MM.1S (cell line): ENCODE measurements around the gene EML3.
"Not testable (repeated sequence)": the region's sequence is repeated elsewhere in the genome, so short reads cannot be mapped to it uniquely, and the experiment has no call there.

Source experiments
- DNase-seq: peaks from one replicate; pipeline ENCODE4 v3.0.0-alpha.2; 2015
- H2AFZ ChIP-seq: fragments of 300-600 bp; sonication (generic); 2 replicates; pipeline ENCODE4 v1.6.0; 2016; ENCODE audit warnings: antibody characterized with exemption, low read length
- H3F3A ChIP-seq: fragments of 300-600 bp; sonication (generic); 2 replicates; pipeline ENCODE4 v1.6.1; 2016; ENCODE audit warnings: mild to moderate bottlenecking, antibody characterized with exemption, low read length, moderate library complexity, mixed read lengths; ENCODE audit not compliant: insufficient read depth
- H3K27ac ChIP-seq: fragments of 300-600 bp; sonication (generic); 2 replicates; pipeline ENCODE4 v1.5.1; 2016; ENCODE audit warnings: mild to moderate bottlenecking, low read length
- H3K27me3 ChIP-seq: fragments of 300-600 bp; sonication (generic); replicated peaks from 2 replicates; pipeline ENCODE4 v1.6.0; 2016; ENCODE audit warnings: low read length; ENCODE audit not compliant: insufficient read depth
- H3K36me3 ChIP-seq: fragments of 300-600 bp; sonication (generic); replicated peaks from 2 replicates; pipeline ENCODE4 v1.6.1; 2016; ENCODE audit warnings: mild to moderate bottlenecking, low read length, mixed read lengths; ENCODE audit not compliant: insufficient read depth
- H3K4me1 ChIP-seq: fragments of 300-600 bp; sonication (generic); 2 replicates; pipeline ENCODE4 v1.6.1; 2016; ENCODE audit warnings: low read length, mixed read lengths
- H3K4me2 ChIP-seq: fragments of 300-600 bp; sonication (generic); 2 replicates; pipeline ENCODE4 v1.6.0; 2016; ENCODE audit warnings: low read depth, low read length
- H3K4me3 ChIP-seq: fragments of 300-600 bp; sonication (generic); 2 replicates; pipeline ENCODE4 v1.5.1; 2016; ENCODE audit warnings: low read length, mixed read lengths
- H3K79me2 ChIP-seq: fragments of 300-600 bp; sonication (generic); 2 replicates; pipeline ENCODE4 v1.6.1; 2016; ENCODE audit warnings: mixed run types, low read length, mixed read lengths
- H3K9ac ChIP-seq: fragments of 300-600 bp; sonication (generic); 2 replicates; pipeline ENCODE4 v1.6.1; 2016; ENCODE audit warnings: low read length, mixed read lengths
- H3K9me2 ChIP-seq: fragments of 300-600 bp; sonication (generic); replicated peaks from 2 replicates; pipeline ENCODE4 v1.6.1; 2016; ENCODE audit warnings: mild to moderate bottlenecking, low read length, mixed read lengths; ENCODE audit not compliant: insufficient read depth
- H3K9me3 ChIP-seq: fragments of 300-600 bp; sonication (generic); replicated peaks from 2 replicates; pipeline ENCODE4 v1.6.1; 2016; ENCODE audit warnings: mild to moderate bottlenecking, low read length, mixed read lengths; ENCODE audit not compliant: insufficient read depth
- H4K20me1 ChIP-seq: fragments of 300-600 bp; sonication (generic); 2 replicates; pipeline ENCODE4 v1.6.1; 2016; ENCODE audit warnings: mild to moderate bottlenecking, low read length, moderate library complexity, mixed read lengths; ENCODE audit not compliant: insufficient read depth
- EZH2 ChIP-seq: fragments of 300-600 bp; sonication (generic); optimal IDR thresholded peaks from 2 replicates; pipeline ENCODE3; 2017; ENCODE audit warnings: low read depth, mild to moderate bottlenecking, antibody characterized with exemption, low read length, mixed read lengths
- EZH2phosphoT487 ChIP-seq: fragments of 300-600 bp; sonication (generic); IDR thresholded peaks from 2 replicates; pipeline ENCODE4 v1.6.1; 2018; ENCODE audit warnings: antibody characterized with exemption, low read length
- TF ChIP-seq, protein P1 (sequence below): fragments of 300-600 bp; sonication (generic); IDR thresholded peaks from 2 replicates; pipeline ENCODE4 v1.5.1; 2016; ENCODE audit warnings: antibody characterized with exemption, low read length, mixed read lengths

The EML3 gene

DNA sequence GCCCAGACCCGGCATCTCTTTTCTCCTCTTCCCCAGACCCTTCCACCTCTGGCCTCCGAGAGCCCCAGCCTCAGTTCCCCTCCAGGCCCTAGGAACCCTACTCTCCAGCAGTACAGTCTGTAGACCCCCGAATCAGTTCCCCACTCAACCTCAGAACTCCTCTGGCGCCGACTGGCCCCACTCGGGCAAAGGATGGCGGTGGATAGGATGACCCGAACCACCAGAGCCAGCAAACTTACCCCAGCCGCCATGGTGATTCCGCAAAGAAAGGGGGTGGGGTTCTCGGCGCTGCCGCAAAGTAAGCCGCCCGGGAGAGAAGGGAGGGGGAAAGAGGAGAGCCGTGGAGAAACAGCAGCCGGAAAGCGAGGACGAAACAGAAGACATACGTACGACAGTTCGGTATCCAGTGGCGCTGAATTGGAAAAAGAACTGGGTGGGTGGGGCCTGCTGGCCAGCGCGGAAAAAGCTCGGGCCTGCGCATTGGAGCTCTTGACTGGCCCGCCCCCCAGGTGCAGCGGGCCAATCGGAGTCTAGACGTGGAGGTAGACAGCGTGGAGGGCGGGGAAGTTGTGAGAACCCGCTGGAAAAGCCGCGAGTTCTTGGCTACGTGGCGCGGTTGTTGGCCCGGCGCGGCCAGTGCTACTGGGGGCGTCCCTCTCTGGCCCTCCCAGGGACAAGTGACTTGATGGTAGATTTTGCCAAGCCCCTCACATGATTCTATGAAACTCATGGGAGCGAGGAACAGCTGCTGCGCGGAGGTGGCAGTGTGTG is 38.8 kb downstream of the EML3 start, which contains the start of gene EEF1G:
EEF1G (minus strand) TSS at position 300 of the 771 bp plus-strand sequence; CDS start at position 251, 49 bp downstream.
- Histone ChIP-seq H3K4me2 (peak within 1 kb of the TSS; percentile 97), H3K27me3 (no peaks in the 10 kb centered on the region), H3K27ac (peak within 1 kb of the TSS; percentile 62), H3K9me3 (no peaks in the 10 kb centered on the region), H2AFZ (peak within 1 kb of the TSS; percentile 93), H3K9me2 (no peaks in the 10 kb centered on the region), H3K4me1 (peaks cover 19% of the 10 kb centered on the region), H3K36me3 (peaks cover 3% of the 10 kb centered on the region; the same call in 1 of the 2 replicates), H3K79me2 (peaks cover 54% of the 10 kb centered on the region), H3K4me3 (peak within 1 kb of the TSS; percentile 98), H3F3A (peaks cover 10% of the 10 kb centered on the region; the same call in 1 of the 2 replicates), H4K20me1 (no peaks in the 10 kb centered on the region), H3K9ac (peak within 1 kb of the TSS; percentile 95)
- DNase-seq, result peak; percentile 100
- no peak for TF ChIP-seq EZH2phosphoT487
- no peak for TF ChIP-seq EZH2
- TF ChIP-seq, protein P1, sequence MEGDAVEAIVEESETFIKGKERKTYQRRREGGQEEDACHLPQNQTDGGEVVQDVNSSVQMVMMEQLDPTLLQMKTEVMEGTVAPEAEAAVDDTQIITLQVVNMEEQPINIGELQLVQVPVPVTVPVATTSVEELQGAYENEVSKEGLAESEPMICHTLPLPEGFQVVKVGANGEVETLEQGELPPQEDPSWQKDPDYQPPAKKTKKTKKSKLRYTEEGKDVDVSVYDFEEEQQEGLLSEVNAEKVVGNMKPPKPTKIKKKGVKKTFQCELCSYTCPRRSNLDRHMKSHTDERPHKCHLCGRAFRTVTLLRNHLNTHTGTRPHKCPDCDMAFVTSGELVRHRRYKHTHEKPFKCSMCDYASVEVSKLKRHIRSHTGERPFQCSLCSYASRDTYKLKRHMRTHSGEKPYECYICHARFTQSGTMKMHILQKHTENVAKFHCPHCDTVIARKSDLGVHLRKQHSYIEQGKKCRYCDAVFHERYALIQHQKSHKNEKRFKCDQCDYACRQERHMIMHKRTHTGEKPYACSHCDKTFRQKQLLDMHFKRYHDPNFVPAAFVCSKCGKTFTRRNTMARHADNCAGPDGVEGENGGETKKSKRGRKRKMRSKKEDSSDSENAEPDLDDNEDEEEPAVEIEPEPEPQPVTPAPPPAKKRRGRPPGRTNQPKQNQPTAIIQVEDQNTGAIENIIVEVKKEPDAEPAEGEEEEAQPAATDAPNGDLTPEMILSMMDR, result no peak

DNA sequence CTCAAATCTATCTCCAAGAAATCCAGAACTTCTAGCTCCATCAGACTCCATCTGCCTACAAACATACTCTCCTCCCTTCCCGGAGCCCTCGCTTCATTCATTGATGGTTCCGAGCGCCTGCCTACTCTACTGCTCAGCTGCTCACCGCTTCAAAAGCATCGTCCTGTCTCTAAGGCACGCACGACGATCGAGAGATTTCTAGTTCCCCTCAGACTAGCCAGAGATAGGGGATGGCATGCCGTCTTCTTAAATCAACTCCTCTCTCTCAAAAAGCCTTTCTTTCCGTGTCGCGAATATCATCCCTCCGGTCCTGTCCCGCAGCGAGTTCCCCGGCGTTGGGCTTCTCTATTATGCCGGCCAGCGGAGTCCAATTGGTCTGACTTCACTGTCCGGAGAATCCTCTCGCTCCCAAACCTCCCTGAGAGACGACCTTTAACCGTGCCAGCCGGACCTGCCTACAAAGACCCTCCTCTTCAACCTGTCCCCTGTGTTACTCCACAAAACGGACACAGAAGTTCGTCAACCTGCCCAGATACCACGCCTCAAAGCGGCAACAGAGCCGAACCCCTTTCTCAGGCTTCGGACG is 39.5 kb downstream of the EML3 start:
- no peaks in the 10 kb centered on the region for H3K9me3 ChIP-seq
- peak overlapping the region; percentile 98 for H3K4me3 ChIP-seq
- peak overlapping the region; percentile 95 for H3K9ac ChIP-seq
- H3K4me1 ChIP-seq, result peaks cover 19% of the 10 kb centered on the region
- H3K4me2 ChIP-seq, result peak overlapping the region; percentile 67
- H3K27me3 ChIP-seq, result no peaks in the 10 kb centered on the region
- peaks cover 10% of the 10 kb centered on the region; the same call in 1 of the 2 replicates for H3F3A ChIP-seq
- no peak for TF ChIP-seq EZH2phosphoT487
- no peak for TF ChIP-seq EZH2
- TF ChIP-seq, protein P1, result no peak
- no peaks in the 10 kb centered on the region for H3K9me2 ChIP-seq
- H4K20me1 ChIP-seq, result no peaks in the 10 kb centered on the region
- peak overlapping the region; percentile 58 for H3K27ac ChIP-seq
- DNase-seq, result no peak
- H3K36me3 ChIP-seq, result peaks cover 6% of the 10 kb centered on the region; the same call in 1 of the 2 replicates
- H3K79me2 ChIP-seq, result peaks cover 60% of the 10 kb centered on the region
- peak overlapping the region; percentile 88 for H2AFZ ChIP-seq

DNA sequence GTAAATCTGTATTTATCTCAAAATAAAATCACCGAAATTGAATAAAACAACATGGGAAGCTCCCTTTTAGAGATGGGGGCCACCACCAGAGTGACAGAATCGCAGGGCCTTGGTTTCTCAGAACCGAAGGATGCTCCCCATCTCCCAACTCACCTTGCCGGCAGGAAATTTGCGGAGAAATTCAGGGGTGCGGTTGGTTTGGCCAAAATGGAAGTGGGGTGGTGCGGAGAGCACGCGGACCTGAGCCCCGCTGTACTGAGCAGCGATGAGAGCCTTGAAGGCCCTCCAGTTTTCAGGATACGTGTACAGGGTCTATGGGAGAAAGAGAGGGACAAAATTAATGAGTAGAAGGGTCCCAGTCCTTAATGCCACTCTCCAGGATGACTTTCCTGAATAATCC is 40.1 kb downstream of the EML3 start:
- Histone ChIP-seq H3K9ac (peak overlapping the region; percentile 95; the same call in 1 of the 2 replicates), H3K4me2 (peak overlapping the region; percentile 67), H3K79me2 (peaks cover 66% of the 10 kb centered on the region), H3K9me3 (no peaks in the 10 kb centered on the region), H3K27me3 (no peaks in the 10 kb centered on the region), H3F3A (peaks cover 10% of the 10 kb centered on the region; the same call in 1 of the 2 replicates), H3K9me2 (no peaks in the 10 kb centered on the region), H3K4me3 (peak overlapping the region; percentile 98), H3K36me3 (peaks cover 6% of the 10 kb centered on the region), H4K20me1 (no peaks in the 10 kb centered on the region), H2AFZ (no peak overlapping the region), H3K27ac (no peak overlapping the region), H3K4me1 (peaks cover 19% of the 10 kb centered on the region)
- no peak for DNase-seq
- TF ChIP-seq EZH2 (no peak), EZH2phosphoT487 (no peak)
- TF ChIP-seq, protein P1, result no peak

DNA sequence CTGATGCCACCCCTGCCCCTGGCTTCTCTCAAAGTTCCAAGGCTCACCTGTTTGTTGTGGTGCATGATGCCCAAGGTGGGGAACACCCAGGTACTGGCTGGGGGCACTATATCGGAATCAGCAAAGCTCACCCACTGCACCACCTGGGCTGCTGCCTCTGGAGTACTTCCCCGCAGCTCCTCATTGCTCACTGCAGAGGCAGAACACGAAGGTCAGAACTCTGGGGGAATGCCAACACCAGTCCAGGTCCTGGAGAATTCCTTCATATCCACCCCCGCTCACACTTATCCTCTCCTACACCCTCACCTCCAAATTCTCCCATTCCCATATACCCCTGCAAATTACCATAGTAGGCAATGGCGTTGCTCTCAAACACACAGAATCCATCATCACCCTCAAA is 41.1 kb downstream of the EML3 start:
- H3K27ac ChIP-seq, H3K4me3 ChIP-seq, H3K9me2 ChIP-seq, H3K27me3 ChIP-seq, H2AFZ ChIP-seq, DNase-seq, H3K9me3 ChIP-seq, H3K9ac ChIP-seq, H4K20me1 ChIP-seq, H3F3A ChIP-seq: not testable (repeated sequence)
- Histone ChIP-seq H3K4me1 (peaks cover 19% of the 10 kb centered on the region), H3K4me2 (peak overlapping the region; percentile 67), H3K36me3 (peaks cover 11% of the 10 kb centered on the region), H3K79me2 (peaks cover 75% of the 10 kb centered on the region)

DNA sequence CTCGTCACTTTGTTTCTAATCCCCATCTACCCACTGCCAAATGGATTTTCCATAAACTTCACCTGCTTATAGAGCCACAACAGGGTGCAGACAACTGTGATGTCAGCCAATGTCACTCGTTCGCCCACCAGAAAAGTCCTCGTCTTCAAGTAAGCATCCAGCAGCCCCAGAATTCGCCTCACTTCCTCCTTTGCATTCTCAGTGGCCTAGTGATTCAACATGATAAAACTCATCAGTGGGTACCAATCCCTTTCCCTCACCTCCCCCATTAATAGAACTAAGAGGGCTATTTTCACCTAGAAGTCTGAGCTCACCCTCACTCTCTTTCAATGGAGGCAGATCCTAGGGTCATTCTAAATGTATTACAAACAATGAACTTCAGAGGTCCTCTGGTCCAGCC is 41.7 kb downstream of the EML3 start:
- not testable (repeated sequence) for H3K27ac ChIP-seq, H3F3A ChIP-seq, H3K4me3 ChIP-seq, H3K9me3 ChIP-seq, H3K9me2 ChIP-seq, H4K20me1 ChIP-seq, H3K9ac ChIP-seq, H3K4me2 ChIP-seq, H2AFZ ChIP-seq, DNase-seq, H3K27me3 ChIP-seq
- H3K79me2 ChIP-seq, result peaks cover 81% of the 10 kb centered on the region
- H3K4me1 ChIP-seq, result peaks cover 19% of the 10 kb centered on the region
- peaks cover 11% of the 10 kb centered on the region for H3K36me3 ChIP-seq
